ENCODE results near the gene GPC6. TPM values are rescaled to one million over a fixed set of nuclear protein-coding genes. Genes with fewer than 3 reads are reported as not detected.

Gene GPC6
- total and polyA plus RNA-seq, 2 donors (not counting 3 experiments of a cell fraction or from before 2014, with no cell fraction given), result 0.01 TPM; not detected in 1

DNA sequence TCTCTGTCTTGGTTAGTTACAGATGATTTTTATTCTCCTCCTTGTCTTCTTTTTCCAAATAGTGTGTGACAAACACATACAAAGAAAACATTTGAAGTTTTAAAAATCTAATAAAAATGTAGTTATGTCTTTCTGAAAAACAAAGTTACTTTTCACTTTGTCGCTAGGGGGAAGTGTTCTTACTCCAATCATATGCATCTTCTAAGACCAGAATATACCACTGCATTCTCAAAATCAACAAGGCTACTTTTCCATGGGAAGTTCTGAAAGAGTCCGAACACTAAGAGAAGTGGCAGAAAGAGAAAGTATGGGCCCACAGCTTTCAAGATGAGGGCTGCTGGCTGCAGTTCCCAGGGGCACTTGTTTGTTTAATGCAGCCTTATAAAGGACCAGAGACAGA, 1043.9 kb downstream of the GPC6 start:
- H3K9me3 ChIP-seq (replicated peaks; ENCODE audit: control insufficient read depth, insufficient read depth, low read length), result no peaks in the 10 kb centered on the region
- ChIA-PET POLR2A (no interaction called here), CTCF (no interaction called here)
- H2AFZ ChIP-seq (ENCODE audit: low read depth, low read length), result no peak overlapping the region
- no peak for DNase-seq (ENCODE audit: low read depth, low spot score)
- no peaks in the 10 kb centered on the region for H3K9me1 ChIP-seq (replicated peaks; ENCODE audit: control insufficient read depth, extremely low read depth, insufficient read depth, low read length)
- no TSS peak for BruUV-seq (replicated peaks)
- H3K27ac ChIP-seq (ENCODE audit: insufficient read depth, low read depth, low read length), result no peak overlapping the region
- TF ChIP-seq, protein P1, sequence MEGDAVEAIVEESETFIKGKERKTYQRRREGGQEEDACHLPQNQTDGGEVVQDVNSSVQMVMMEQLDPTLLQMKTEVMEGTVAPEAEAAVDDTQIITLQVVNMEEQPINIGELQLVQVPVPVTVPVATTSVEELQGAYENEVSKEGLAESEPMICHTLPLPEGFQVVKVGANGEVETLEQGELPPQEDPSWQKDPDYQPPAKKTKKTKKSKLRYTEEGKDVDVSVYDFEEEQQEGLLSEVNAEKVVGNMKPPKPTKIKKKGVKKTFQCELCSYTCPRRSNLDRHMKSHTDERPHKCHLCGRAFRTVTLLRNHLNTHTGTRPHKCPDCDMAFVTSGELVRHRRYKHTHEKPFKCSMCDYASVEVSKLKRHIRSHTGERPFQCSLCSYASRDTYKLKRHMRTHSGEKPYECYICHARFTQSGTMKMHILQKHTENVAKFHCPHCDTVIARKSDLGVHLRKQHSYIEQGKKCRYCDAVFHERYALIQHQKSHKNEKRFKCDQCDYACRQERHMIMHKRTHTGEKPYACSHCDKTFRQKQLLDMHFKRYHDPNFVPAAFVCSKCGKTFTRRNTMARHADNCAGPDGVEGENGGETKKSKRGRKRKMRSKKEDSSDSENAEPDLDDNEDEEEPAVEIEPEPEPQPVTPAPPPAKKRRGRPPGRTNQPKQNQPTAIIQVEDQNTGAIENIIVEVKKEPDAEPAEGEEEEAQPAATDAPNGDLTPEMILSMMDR (IDR thresholded peaks at IDR 0.05; ENCODE audit: extremely low read depth in 1 of 2, insufficient read depth in 1 of 2, low read depth in 1 of 2, low read length in 2 of 2), result no peak
- TF ChIP-seq JUN (IDR thresholded peaks at IDR 0.05; ENCODE audit: borderline replicate concordance, insufficient read depth, insufficient read length, low read depth), result no peak
- TF ChIP-seq FOS (IDR thresholded peaks at IDR 0.05; ENCODE audit: borderline replicate concordance, insufficient read depth, low read length), result no peak
- no peak for TF ChIP-seq EZH2 (IDR thresholded peaks at IDR 0.05; ENCODE audit: borderline replicate concordance, low read depth, low read length, severe bottlenecking)
- no peak for TF ChIP-seq MYC (IDR thresholded peaks at IDR 0.05; ENCODE audit: low read depth, low read length)
- TF ChIP-seq MAX (IDR thresholded peaks at IDR 0.05; ENCODE audit: insufficient read depth, insufficient read length), result no peak
- no peak for TF ChIP-seq GATA2 (IDR thresholded peaks at IDR 0.05; ENCODE audit: insufficient read depth, insufficient read length, low read depth, low read length)
- no peak for TF ChIP-seq POLR2A (IDR thresholded peaks at IDR 0.05; ENCODE audit: low read depth, low read length)
- no peak for TF ChIP-seq POLR2AphosphoS5 (IDR thresholded peaks at IDR 0.05; ENCODE audit: insufficient read depth, low read depth, low read length)
- intact Hi-C loops (cut with micrococcal nuclease) (no loop called here), dilution Hi-C loops (cut with MboI; ENCODE audit: extremely low pct_ligation_motif_present, low sequenced_read_pairs) (no loop called here)
- H3K79me2 ChIP-seq (ENCODE audit: control insufficient read depth, insufficient read depth, low read length), result no peaks in the 10 kb centered on the region
- no peaks in the 10 kb centered on the region for H4K20me1 ChIP-seq (replicated peaks; ENCODE audit: control insufficient read depth, extremely low read depth, insufficient read depth, low read length)
- H3K9ac ChIP-seq (replicated peaks; ENCODE audit: extremely low read depth, insufficient read depth, low read length), result no peak overlapping the region
- no peaks in the 10 kb centered on the region for H3K4me1 ChIP-seq (ENCODE audit: control insufficient read depth, extremely low read depth, insufficient read depth, low read length)
- H3K4me2 ChIP-seq (ENCODE audit: insufficient read depth, low read length), result no peak overlapping the region
- H3K4me3 ChIP-seq (replicated peaks in 1 of 3; ENCODE audit: insufficient read depth in 1 of 3, low read depth in 1 of 3, low read length in 3 of 3), result no peak overlapping the region
- FAIRE-seq, result no peak
- no peaks in the 10 kb centered on the region for H3K27me3 ChIP-seq (ENCODE audit: control insufficient read depth in 2 of 2, insufficient read depth in 2 of 2, low read length in 2 of 2)
- no peaks in the 10 kb centered on the region for H3K36me3 ChIP-seq (ENCODE audit: control insufficient read depth in 2 of 2, extremely low read depth in 1 of 2, insufficient read depth in 2 of 2, low read length in 2 of 2)

Data from endothelial cell of umbilical vein (primary cell).